IPS-11a (cell line): ENCODE results near the gene TUG1.

ENCODE experiments used
- H3K4me3 ChIP-seq: one replicate; pipeline ENCODE4 v1.5.1; 2013; ENCODE audit warnings: low read depth, low read length, control low read depth

TUG1 gene

GRCh38 chr22:30968924-30969531, at the start of gene TUG1:
Gene TUG1 (plus strand): TSS chr22:30969265.
- H3K4me3 ChIP-seq, result peak within 1 kb of the TSS; percentile 80

- H3K4me3 ChIP-seq, result no peak overlapping the region
Measured at GRCh38 chr22:30919973-30920372, 49.1 kb upstream of the TUG1 start.

DNA sequence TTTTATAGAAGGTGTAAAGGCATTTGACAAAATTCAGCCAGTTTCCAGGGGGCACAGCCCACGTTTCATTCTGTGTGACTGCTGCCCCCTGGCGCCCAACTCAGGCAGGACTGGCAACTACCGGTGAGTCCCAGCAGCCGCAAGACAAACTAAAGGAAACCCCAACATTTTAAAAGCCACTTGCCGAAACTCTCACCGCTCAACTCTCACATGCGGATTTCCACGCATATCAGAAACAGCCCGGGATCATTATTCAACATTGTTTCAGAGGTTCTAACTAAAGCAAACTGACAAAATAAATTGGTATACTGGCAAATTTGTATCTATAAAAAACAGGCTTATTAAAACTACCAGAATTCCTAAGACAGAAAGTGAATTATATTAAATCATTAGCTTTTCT, 48.7 kb upstream of the TUG1 start:
- H3K4me3 ChIP-seq, result no peak overlapping the region

DNA sequence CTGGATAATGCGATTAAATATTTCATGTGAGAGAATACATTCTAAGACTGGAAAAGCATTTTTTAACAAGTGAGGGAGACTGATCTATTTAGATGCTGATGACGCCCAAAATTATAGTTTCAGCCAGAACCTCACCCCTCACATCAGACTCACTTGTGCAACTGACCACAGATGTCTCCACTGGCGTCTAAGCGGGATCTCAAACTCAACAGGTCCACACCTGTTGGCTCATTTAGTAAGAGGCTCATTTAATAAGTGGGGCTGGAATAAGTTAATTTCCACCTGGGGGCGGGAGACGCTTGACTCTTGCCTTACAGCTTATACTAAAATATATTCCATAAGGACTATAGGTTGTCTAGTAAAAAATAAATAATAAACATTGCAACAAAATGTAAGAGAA, 48.0 kb upstream of the TUG1 start:
- H3K4me3 ChIP-seq, result no peak overlapping the region

GRCh38 chr22:30922151-30922611, 46.9 kb upstream of the TUG1 start:
- no peak overlapping the region for H3K4me3 ChIP-seq

DNA sequence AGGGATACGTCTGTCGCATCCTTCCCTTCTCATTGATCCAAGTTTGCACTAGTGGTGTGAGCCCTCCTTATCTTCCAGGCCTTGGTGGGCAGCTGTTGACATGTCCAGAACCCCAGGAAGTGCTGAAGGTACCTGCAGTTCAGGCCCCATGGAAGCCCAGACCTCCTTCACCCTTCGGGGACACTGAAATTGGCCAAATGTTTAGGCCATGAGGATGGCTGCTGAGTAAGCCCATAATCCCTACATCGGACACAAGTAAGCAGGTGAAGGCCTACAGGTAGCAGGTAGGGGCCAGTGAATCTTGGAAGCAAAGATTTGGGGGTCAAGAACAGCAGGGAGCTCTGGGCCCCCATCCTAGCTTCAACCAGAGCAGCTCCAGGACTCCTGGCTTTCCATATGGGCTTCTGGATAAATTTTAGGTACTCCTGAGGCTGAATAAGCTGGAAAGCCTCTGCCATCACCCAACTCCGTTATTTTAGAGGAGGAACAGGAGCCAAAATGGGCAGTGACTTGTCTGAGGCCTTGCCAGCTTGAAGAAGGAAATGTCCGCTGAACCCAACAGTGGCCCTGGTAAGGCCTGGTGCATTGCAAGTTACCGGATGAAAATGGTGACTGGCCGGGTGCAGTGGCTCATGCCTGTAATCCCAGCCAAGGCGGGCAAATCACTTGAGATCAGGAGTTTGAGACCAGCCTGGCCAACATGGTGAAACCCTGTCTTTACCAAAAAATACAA, 45.7 kb upstream of the TUG1 start:
- H3K4me3 ChIP-seq, result no peak overlapping the region

- no peak overlapping the region for H3K4me3 ChIP-seq
Measured at GRCh38 chr22:30925667-30926066, 43.4 kb upstream of the TUG1 start.

DNA sequence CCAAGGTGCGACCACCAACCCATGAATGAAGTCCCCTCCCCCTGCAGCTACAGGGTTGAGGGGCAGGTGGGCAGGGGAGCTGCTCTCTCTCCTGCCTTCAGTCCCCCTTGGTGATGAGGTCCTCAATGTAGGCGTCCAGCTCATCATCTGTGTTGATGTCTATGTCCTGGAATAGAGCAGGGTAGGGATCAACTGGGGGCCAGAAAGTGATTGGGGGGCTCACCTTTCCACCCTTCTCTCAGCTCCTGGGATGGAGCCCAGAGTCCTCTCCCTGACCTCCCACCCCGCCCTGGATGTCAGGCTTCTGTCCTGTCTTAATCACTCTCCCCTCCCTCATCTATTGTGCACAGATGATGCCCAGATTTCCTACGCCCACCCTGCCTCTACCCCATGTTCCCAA, 42.4 kb upstream of the TUG1 start:
- no peak overlapping the region for H3K4me3 ChIP-seq

DNA sequence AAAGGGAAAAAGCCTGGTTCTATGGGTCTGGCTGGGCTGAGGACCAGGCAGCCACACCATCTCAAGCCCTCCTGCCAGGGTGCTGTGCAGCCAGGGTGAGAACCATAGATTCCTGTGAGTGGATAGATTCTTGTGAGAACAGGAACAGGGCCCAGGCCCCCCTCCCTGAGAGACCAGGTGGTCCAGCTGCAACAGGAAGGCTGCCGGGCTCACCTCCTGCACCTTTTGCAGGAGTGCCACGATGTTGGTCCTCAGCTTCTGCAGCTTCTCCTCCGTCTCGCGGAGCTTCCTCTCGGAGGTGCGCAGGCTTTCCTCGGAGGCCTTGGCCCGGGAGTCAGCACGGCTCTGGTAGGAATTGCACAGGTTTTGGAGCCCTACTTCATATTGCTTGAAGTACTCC, 41.3 kb upstream of the TUG1 start:
- no peak overlapping the region for H3K4me3 ChIP-seq

GRCh38 chr22:30928401-30928800, 40.7 kb upstream of the TUG1 start:
- H3K4me3 ChIP-seq, result no peak overlapping the region

- no peak overlapping the region for H3K4me3 ChIP-seq
Measured at GRCh38 chr22:30930228-30930627, 38.8 kb upstream of the TUG1 start.

GRCh38 chr22:30931541-30932300, 37.3 kb upstream of the TUG1 start:
- H3K4me3 ChIP-seq, result no peak overlapping the region

DNA sequence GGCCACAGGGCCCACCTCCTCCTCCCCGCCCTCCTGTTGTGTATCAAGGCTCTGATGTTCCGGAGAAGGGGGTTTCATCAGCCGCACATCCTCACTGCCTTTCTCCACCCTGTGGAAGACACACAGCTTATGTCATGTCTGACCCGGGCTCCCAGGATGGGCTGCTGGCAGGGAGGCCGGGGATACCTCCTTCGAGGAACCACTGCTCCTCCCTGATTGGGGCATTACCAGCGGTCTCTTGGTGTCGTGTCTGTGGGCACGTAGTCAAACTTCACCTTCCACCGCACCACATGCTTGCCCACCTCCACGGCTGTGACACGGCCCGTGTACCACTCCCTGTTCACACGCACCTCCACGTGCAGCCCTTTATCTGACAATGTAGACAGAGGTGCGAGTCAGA, 36.4 kb upstream of the TUG1 start:
- H3K4me3 ChIP-seq, result no peak overlapping the region

GRCh38 chr22:30933457-30933856, 35.6 kb upstream of the TUG1 start:
- no peak overlapping the region for H3K4me3 ChIP-seq

DNA sequence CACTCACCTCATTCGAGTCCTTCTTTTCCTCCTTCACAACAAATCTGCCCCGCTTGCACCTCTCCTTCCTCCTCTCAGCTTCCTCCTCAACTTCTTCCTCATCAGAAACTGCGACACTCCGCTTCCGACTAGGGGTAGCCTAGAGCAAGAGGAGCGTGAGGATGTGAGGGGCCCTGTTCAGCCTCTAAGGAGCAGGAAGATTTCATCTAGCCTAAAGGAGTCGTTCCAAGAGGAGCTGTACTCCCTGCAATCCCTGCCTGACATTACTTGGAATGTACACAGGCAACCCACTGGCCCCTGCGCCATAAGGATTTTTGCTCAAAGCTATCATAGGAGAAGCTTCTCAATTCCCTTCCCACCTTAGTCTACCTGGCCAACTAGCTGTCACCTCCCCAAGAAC, 35.0 kb upstream of the TUG1 start:
- no peak overlapping the region for H3K4me3 ChIP-seq

DNA sequence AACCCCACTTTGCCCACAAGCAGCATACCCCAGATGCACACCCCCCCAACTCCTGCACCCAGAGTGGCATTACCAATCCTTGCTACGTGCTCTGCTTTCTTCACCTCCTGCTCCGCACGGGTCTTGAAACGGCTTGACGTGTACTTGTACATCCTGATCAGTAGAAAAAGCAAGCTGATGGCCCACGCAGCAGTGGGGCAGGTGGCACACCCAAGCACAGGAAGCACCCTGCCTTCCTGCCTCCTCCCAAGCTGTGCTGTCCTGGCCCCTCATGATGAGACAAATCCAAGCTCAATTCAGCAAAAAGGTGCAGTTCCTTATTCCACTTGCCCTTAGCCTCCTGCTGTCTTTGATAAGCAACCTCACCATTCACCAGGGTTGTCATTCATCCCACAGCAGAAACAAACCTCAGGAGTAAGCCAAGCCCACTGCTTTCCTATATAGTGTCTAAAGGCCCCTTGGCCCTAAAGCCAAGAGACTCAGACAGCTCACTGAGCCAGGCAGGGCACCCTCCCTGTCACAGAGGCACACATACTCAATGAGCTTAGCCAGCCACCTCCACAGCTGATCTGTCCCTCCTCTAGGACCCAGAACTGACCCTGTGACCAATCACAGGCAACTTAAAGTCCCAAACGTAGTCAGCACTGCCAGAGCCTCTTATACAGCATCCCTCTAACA, 28.2 kb upstream of the TUG1 start:
- no peak overlapping the region for H3K4me3 ChIP-seq

GRCh38 chr22:30941363-30941740, 27.7 kb upstream of the TUG1 start:
- H3K4me3 ChIP-seq, result no peak overlapping the region

- H3K4me3 ChIP-seq, result no peak overlapping the region
Measured at GRCh38 chr22:30943368-30943767, 25.7 kb upstream of the TUG1 start.

- no peak overlapping the region for H3K4me3 ChIP-seq
Measured at GRCh38 chr22:30944986-30945385, 24.1 kb upstream of the TUG1 start.

GRCh38 chr22:30945653-30946052, 23.4 kb upstream of the TUG1 start:
- H3K4me3 ChIP-seq, result no peak overlapping the region

GRCh38 chr22:30946354-30946753, 22.7 kb upstream of the TUG1 start:
- H3K4me3 ChIP-seq, result no peak overlapping the region
